ENCODE measurements around the gene STK32B. TPM values are rescaled to one million over a fixed set of nuclear protein-coding genes. Genes with fewer than 3 reads are reported as not detected.

The STK32B gene
- total and polyA plus RNA-seq, 9 donors = 0.35 to 3.0 (median 1.2) TPM

DNA sequence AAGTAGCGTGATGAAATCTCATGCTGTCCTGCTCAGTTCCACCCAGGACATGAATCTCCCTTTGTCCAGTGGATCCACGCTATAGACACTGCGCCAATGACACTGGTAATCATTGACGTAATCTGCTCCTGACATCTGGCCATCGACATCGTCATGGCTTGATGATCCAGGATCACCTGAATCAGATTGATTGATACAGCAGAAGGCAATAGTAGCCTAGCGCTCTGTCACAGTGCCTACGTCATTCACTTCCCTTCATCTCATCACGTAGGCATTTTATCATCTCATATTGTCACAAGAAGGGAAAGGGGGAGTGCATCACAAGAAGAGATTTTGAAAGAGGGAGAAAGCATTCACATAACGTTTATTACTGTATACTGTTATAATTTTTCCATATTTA, 68.8 kb downstream of the STK32B start:
- Histone ChIP-seq H3K36me3 (no peaks in the 10 kb centered on the region), H3K4me3 (no peak overlapping the region), H3K9me3 (no peaks in the 10 kb centered on the region), H3K27ac (no peak overlapping the region), H3K4me1 (ENCODE audit: insufficient read depth) (no peaks in the 10 kb centered on the region), H3K27me3 (no peaks in the 10 kb centered on the region)
- intact Hi-C loops (cut with DNase I) = no loop called here
- DNase-seq = no peak
- TF ChIP-seq EP300 (IDR thresholded peaks at IDR 0.05) = no peak
- WGBS, 3 donors = 88 to 89% (median 88%) methylated on average over 10 of the region's 10 CpGs

DNA sequence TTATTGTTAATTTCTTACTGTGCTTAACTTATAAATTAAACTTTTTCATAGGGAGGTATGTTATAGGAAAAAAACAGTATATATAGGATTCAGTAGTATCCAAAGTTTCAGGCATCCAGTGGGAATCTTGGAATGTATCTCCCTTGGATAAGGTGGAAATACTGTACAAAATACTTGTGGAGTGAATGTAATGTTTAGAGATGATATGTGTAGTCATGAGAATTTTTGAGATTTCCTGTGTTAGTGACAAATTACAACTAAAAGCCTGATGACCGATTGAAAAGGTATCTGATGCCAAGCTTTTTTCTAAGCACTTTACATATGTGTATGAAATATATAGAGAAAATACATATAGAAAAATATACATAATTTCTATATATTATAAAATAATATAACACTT, 69.2 kb downstream of the STK32B start:
- no peaks in the 10 kb centered on the region for H3K4me1 ChIP-seq (ENCODE audit: insufficient read depth)
- intact Hi-C loops (cut with DNase I) = no loop called here
- H3K36me3 ChIP-seq = no peaks in the 10 kb centered on the region
- TF ChIP-seq EP300 (IDR thresholded peaks at IDR 0.05) (no peak), POLR2A (IDR thresholded peaks at IDR 0.05) (no peak)
- TF ChIP-seq, protein P1, sequence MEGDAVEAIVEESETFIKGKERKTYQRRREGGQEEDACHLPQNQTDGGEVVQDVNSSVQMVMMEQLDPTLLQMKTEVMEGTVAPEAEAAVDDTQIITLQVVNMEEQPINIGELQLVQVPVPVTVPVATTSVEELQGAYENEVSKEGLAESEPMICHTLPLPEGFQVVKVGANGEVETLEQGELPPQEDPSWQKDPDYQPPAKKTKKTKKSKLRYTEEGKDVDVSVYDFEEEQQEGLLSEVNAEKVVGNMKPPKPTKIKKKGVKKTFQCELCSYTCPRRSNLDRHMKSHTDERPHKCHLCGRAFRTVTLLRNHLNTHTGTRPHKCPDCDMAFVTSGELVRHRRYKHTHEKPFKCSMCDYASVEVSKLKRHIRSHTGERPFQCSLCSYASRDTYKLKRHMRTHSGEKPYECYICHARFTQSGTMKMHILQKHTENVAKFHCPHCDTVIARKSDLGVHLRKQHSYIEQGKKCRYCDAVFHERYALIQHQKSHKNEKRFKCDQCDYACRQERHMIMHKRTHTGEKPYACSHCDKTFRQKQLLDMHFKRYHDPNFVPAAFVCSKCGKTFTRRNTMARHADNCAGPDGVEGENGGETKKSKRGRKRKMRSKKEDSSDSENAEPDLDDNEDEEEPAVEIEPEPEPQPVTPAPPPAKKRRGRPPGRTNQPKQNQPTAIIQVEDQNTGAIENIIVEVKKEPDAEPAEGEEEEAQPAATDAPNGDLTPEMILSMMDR (IDR thresholded peaks at IDR 0.05) = no peak
- no peaks in the 10 kb centered on the region for H3K9me3 ChIP-seq
- H3K4me3 ChIP-seq = no peak overlapping the region
- H3K27me3 ChIP-seq = no peaks in the 10 kb centered on the region
- no peak for DNase-seq
- WGBS, 3 donors = 80 to 90% (median 86%) methylated on average over 1 of the region's 1 CpG
- H3K27ac ChIP-seq = no peak overlapping the region

DNA sequence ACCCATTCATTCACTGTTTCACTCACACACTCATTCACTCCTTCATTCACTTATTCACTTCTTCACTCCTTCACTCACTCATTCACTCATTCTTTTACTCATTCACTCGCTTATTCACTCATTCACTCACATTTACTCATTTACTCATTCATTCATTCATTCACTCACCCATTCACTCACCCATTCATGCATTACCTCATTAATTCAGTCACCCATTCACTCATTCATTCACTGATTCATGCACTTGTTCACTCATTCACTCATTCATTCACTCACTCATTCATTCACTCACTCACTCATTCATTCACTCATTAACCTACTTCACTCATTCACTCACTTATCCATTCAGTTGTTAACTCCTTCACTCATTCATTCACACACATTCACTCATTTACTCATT, 70.8 kb downstream of the STK32B start:
- no peaks in the 10 kb centered on the region for H3K4me1 ChIP-seq (ENCODE audit: insufficient read depth)
- TF ChIP-seq POLR2A (IDR thresholded peaks at IDR 0.05) = no peak
- TF ChIP-seq, protein P1 (IDR thresholded peaks at IDR 0.05) = no peak
- TF ChIP-seq EP300 (IDR thresholded peaks at IDR 0.05) = no peak
- no peaks in the 10 kb centered on the region for H3K9me3 ChIP-seq
- 94 to 100% (median 96%) methylated on average over 1 of the region's 1 CpG for WGBS, 3 donors
- DNase-seq = no peak
- no peak overlapping the region for H3K4me3 ChIP-seq
- intact Hi-C loops (cut with DNase I) = no loop called here
- no peaks in the 10 kb centered on the region for H3K36me3 ChIP-seq
- H3K27ac ChIP-seq = no peak overlapping the region
- H3K27me3 ChIP-seq = no peaks in the 10 kb centered on the region

DNA sequence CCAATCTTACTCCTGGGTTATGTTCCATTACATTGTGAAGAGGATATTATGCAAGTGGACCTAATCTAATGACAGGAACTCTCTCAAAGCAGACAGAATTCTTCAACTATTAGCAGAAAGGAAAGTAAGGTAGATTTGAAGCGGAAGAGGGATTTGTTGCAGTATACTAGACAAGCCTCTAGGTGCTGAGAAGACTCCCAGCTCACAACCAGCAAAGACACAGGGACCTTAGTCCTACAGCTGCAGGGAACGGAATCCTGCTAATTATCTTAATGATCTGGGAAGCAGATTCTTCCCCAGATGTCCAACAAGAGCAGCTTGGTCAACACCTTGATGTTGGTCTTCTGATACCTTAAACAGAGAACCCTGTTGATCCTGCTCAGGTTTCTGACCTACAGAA, 73.6 kb downstream of the STK32B start:
- no peak overlapping the region for H3K27ac ChIP-seq
- no peak for DNase-seq
- H3K4me1 ChIP-seq (ENCODE audit: insufficient read depth) = no peaks in the 10 kb centered on the region
- no peaks in the 10 kb centered on the region for H3K9me3 ChIP-seq
- H3K36me3 ChIP-seq = no peaks in the 10 kb centered on the region
- no peak overlapping the region for H3K4me3 ChIP-seq
- TF ChIP-seq EP300 (IDR thresholded peaks at IDR 0.05) (no peak), POLR2A (IDR thresholded peaks at IDR 0.05) (no peak)
- TF ChIP-seq, protein P1 (IDR thresholded peaks at IDR 0.05) = no peak
- intact Hi-C loops (cut with DNase I) = no loop called here
- WGBS, 3 donors = 80 to 96% (median 87%) methylated on average over 2 of the region's 2 CpGs
- H3K27me3 ChIP-seq = no peaks in the 10 kb centered on the region

DNA sequence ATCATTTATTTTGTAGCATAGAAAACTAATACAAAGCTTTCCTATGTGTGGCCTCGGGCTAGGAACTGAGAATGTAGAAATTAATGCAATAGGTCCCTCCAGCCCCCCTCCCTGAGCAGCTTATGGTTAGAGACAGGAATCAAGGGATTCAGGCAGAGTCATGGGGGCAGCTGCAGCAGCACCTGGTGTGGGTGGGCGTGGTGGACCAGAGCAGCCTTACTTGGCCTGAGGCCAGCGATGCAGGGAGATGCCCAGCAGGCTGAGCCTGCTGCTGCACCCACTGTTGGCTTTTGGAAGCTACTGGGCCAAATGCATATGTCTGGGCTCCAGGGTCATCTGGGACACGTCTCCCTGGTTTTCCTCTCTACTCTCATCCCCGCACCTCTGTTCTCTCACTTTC, 74.0 kb downstream of the STK32B start:
- Histone ChIP-seq H3K27ac (no peak overlapping the region), H3K27me3 (no peaks in the 10 kb centered on the region), H3K4me1 (ENCODE audit: insufficient read depth) (no peaks in the 10 kb centered on the region), H3K36me3 (no peaks in the 10 kb centered on the region), H3K4me3 (no peak overlapping the region), H3K9me3 (no peaks in the 10 kb centered on the region)
- intact Hi-C loops (cut with DNase I) = no loop called here
- 60 to 66% (median 65%) methylated on average over 5 of the region's 5 CpGs for WGBS, 3 donors
- TF ChIP-seq POLR2A (IDR thresholded peaks at IDR 0.05) (no peak), EP300 (IDR thresholded peaks at IDR 0.05) (no peak)
- TF ChIP-seq, protein P1 (IDR thresholded peaks at IDR 0.05) = no peak
- DNase-seq = no peak
